T-helper 2 cell treated with Interferon-gamma antibody and Interleukin-4, amounts not matched to agents 100 ng/mL and 5 ng/mL, for 36 hours (primary cell): ENCODE results near the gene ST3GAL3. TPM values are rescaled to one million over a fixed set of nuclear protein-coding genes. Genes with fewer than 3 reads are reported as not detected.

Experiments
- intact Hi-C: fragments of 100-400 bp; cut with micrococcal nuclease; formaldehyde crosslinking; loops from one replicate; pipeline ENCODE4 v1.15.1; 2023
- total RNA-seq: library from RNA; stranded (reverse); gene quantifications from 2 replicates; pipeline ENCODE4 v1.2.3, GENCODE V29; 2022

Gene ST3GAL3
- 23.4 and 24.2 TPM in 2 replicates for total RNA-seq

- intact Hi-C loops: loop anchor here (1.0 to 5.0 kb wide), 6 partner anchors 58 to 325 kb away; partner anchors contain the start of genes HYI, IPO13 and SLC6A9
Measured at GRCh38 chr1:43707190-43708001, at the start of gene ST3GAL3. TSS of gene ST3GAL3 (plus strand) at chr1:43707536. CDS start at chr1:43736263, 28,727 bp downstream.

- intact Hi-C loops: loop anchor here (10.0 kb wide), 1 partner anchor 285 kb away; the partner anchor contains the start of gene IPO13
Measured at GRCh38 chr1:43659212-43660166, 47.8 kb upstream of the ST3GAL3 start.

GRCh38 chr1:43660355-43660754 is 47.0 kb upstream of the ST3GAL3 start:
- intact Hi-C loops: no loop called here

- intact Hi-C loops: no loop called here
Measured at GRCh38 chr1:43664369-43664768, 43.0 kb upstream of the ST3GAL3 start.

- intact Hi-C loops: no loop called here
Measured at GRCh38 chr1:43666608-43667007, 40.7 kb upstream of the ST3GAL3 start.

GRCh38 chr1:43668956-43669355 is 38.4 kb upstream of the ST3GAL3 start:
- intact Hi-C loops: no loop called here

- intact Hi-C loops: no loop called here
Measured at GRCh38 chr1:43669878-43670277, 37.5 kb upstream of the ST3GAL3 start.

- intact Hi-C loops: no loop called here
Measured at GRCh38 chr1:43671193-43671592, 36.1 kb upstream of the ST3GAL3 start.

GRCh38 chr1:43671626-43672330 is 35.6 kb upstream of the ST3GAL3 start:
- intact Hi-C loops: no loop called here

GRCh38 chr1:43673261-43673660 is 34.1 kb upstream of the ST3GAL3 start:
- intact Hi-C loops: no loop called here

GRCh38 chr1:43678940-43679339 is 28.4 kb upstream of the ST3GAL3 start:
- intact Hi-C loops: no loop called here

GRCh38 chr1:43683560-43683959 is 23.8 kb upstream of the ST3GAL3 start:
- intact Hi-C loops: no loop called here

- intact Hi-C loops: no loop called here
Measured at GRCh38 chr1:43686801-43687200, 20.5 kb upstream of the ST3GAL3 start.

- intact Hi-C loops: no loop called here
Measured at GRCh38 chr1:43687301-43688108, 19.8 kb upstream of the ST3GAL3 start.

GRCh38 chr1:43688109-43688387 is 19.3 kb upstream of the ST3GAL3 start:
- intact Hi-C loops: no loop called here

- intact Hi-C loops: no loop called here
Measured at GRCh38 chr1:43688594-43689000, 18.7 kb upstream of the ST3GAL3 start.

GRCh38 chr1:43689289-43689688 is 18.0 kb upstream of the ST3GAL3 start:
- intact Hi-C loops: no loop called here

GRCh38 chr1:43691871-43692815 is 15.2 kb upstream of the ST3GAL3 start:
- intact Hi-C loops: no loop called here

- intact Hi-C loops: no loop called here
Measured at GRCh38 chr1:43693371-43693770, 14.0 kb upstream of the ST3GAL3 start.

GRCh38 chr1:43699281-43699680 is 8.1 kb upstream of the ST3GAL3 start:
- intact Hi-C loops: no loop called here
